SK-N-SH (cell line): ENCODE data around the gene ARHGAP42. TPM values are rescaled to one million over a fixed set of nuclear protein-coding genes. Genes with fewer than 3 reads are reported as not detected.

Experiments
- CTCF ChIA-PET: fragments of 300-600, 350-600 bp; formaldehyde crosslinking; extraction: SDS; loops from one replicate; lab custom pipeline; 2021; lab: Yijun Ruan, JAX
- POLR2A ChIA-PET: fragments of 350-600 bp; sonication (Branson Sonifier 250); formaldehyde crosslinking; extraction: SDS; loops from one replicate; lab custom pipeline; 2020; ENCODE audit warnings: antibody characterized with exemption, inconsistent platforms; lab: Yijun Ruan, JAX
- DNase-seq: peaks from one replicate; pipeline ENCODE4 v3.0.0; 2012
- H2AFZ ChIP-seq: fragments of 200-600 bp; sonication (generic); 2 replicates; pipeline ENCODE4 v1.8.1; 2016; ENCODE audit warnings: antibody characterized with exemption, mild to moderate bottlenecking, low read depth
- H3F3A ChIP-seq: fragments of 200-600 bp; sonication (generic); replicated peaks from 2 replicates; pipeline ENCODE3; 2016; ENCODE audit warnings: antibody characterized with exemption, mild to moderate bottlenecking; ENCODE audit not compliant: insufficient read depth
- H3K27ac ChIP-seq, 2 experiments: fragments of 200-500 bp in 1 of 2; fragments of 200-600 bp in 1 of 2; sonication (Bioruptor generic) in 1 of 2; sonication (generic), shearing (Covaris generic) in 1 of 2; 2 replicates each; pipeline versions ENCODE4 v1.5.1 to v1.6.1; 2014 to 2016; ENCODE audit warnings: low read depth in 2 of 2, inconsistent platforms in 1 of 2, low read length in 1 of 2, mild to moderate bottlenecking in 1 of 2, mixed read lengths in 1 of 2
- H3K27me3 ChIP-seq: fragments of 200-600 bp; sonication (generic), shearing (Covaris generic); 2 replicates; pipeline ENCODE4 v1.6.1; 2016; ENCODE audit warnings: mixed run types; ENCODE audit not compliant: insufficient read depth
- H3K36me3 ChIP-seq, 2 experiments: fragments of 200-500 bp in 1 of 2; fragments of 200-600 bp in 1 of 2; sonication (Bioruptor generic) in 1 of 2; sonication (generic) in 1 of 2; replicated peaks in 1 of 2; 2 replicates each; pipeline versions ENCODE3 to v1.5.1; 2014 to 2016; ENCODE audit warnings: low read length in 1 of 2, mild to moderate bottlenecking in 1 of 2; ENCODE audit not compliant: insufficient read depth in 2 of 2, control insufficient read depth in 1 of 2
- H3K4me1 ChIP-seq, 2 experiments: fragments of 200-500 bp in 1 of 2; fragments of 200-600 bp in 1 of 2; sonication (Bioruptor generic) in 1 of 2; sonication (generic), shearing (Covaris generic) in 1 of 2; 2 replicates each; pipeline versions ENCODE4 v1.5.1 to v1.6.1; 2014 to 2016; ENCODE audit warnings: low read depth in 1 of 2, low read length in 1 of 2, mixed run types in 1 of 2; ENCODE audit not compliant: insufficient read depth in 2 of 2, control insufficient read depth in 1 of 2
- H3K4me2 ChIP-seq: fragments of 200-600 bp; sonication (generic), shearing (Covaris generic); 2 replicates; pipeline ENCODE4 v1.6.1; 2017; ENCODE audit warnings: mixed run types
- H3K4me3 ChIP-seq, 2 experiments: fragments of 200-500 bp in 1 of 2; fragments of 200-600 bp in 1 of 2; sonication (Bioruptor generic) in 1 of 2; sonication (generic), shearing (Covaris generic) in 1 of 2; 2 replicates each; pipeline versions ENCODE4 v1.5.1 to v1.8.1; 2014 to 2016; ENCODE audit warnings: low read depth in 2 of 2, inconsistent platforms in 1 of 2, low read length in 1 of 2, mild to moderate bottlenecking in 1 of 2, mixed read lengths in 1 of 2, moderate library complexity in 1 of 2
- H3K79me2 ChIP-seq: fragments of 200-600 bp; sonication (generic); 2 replicates; pipeline ENCODE4 v1.8.1; 2017; ENCODE audit warnings: mild to moderate bottlenecking; ENCODE audit not compliant: insufficient read depth
- H3K9ac ChIP-seq: fragments of 200-600 bp; sonication (generic); 2 replicates; pipeline ENCODE4 v1.6.1; 2017; ENCODE audit warnings: mixed run types
- H3K9me2 ChIP-seq: fragments of 200-600 bp; sonication (generic); 2 replicates; pipeline ENCODE4 v1.6.1; 2017; ENCODE audit warnings: mixed run types
- H3K9me3 ChIP-seq: fragments of 200-600 bp; sonication (generic); 2 replicates; pipeline ENCODE4 v1.6.1; 2017; ENCODE audit warnings: mixed run types, mild to moderate bottlenecking, moderate library complexity
- H4K20me1 ChIP-seq: fragments of 200-600 bp; sonication (generic); 2 replicates; pipeline ENCODE4 v1.6.1; 2017; ENCODE audit warnings: mild to moderate bottlenecking, mixed run types; ENCODE audit not compliant: insufficient read depth
- CHD2 ChIP-seq: fragments of 150-350 bp; IDR thresholded peaks from 2 replicates; pipeline ENCODE4 v1.6.1; 2018; ENCODE audit warnings: low read length; ENCODE audit not compliant: partially characterized antibody
- ELF1 ChIP-seq: IDR thresholded peaks from 2 replicates; pipeline ENCODE4 v1.4.0; 2012
- EP300 ChIP-seq, 2 experiments: IDR thresholded peaks; 2 replicates each; pipeline versions ENCODE4 v1.4.0 to v1.6.1; 2012; ENCODE audit warnings: borderline replicate concordance in 1 of 2, low read depth in 1 of 2, low read length in 1 of 2
- EZH2phosphoT487 ChIP-seq: fragments of 200-600 bp; sonication (generic); IDR thresholded peaks from 2 replicates; pipeline ENCODE4 v1.6.1; 2017; ENCODE audit warnings: low read depth, mixed run types, mild to moderate bottlenecking, antibody characterized with exemption, moderate library complexity, borderline replicate concordance
- FOXJ3 ChIP-seq: sonication (generic); formaldehyde crosslinking; IDR thresholded peaks from 2 replicates; pipeline ENCODE4 v1.5.1; 2020; ENCODE audit warnings: mild to moderate bottlenecking, missing genetic modification reagents
- FOXM1 ChIP-seq: IDR thresholded peaks from 2 replicates; pipeline ENCODE4 v1.4.0; 2012; ENCODE audit warnings: low read depth, mild to moderate bottlenecking
- GABPA ChIP-seq: IDR thresholded peaks from 2 replicates; pipeline ENCODE4 v1.4.0; 2012; ENCODE audit warnings: low read depth, mild to moderate bottlenecking
- GATA2 ChIP-seq: sonication (generic); formaldehyde crosslinking; IDR thresholded peaks from 2 replicates; pipeline ENCODE4 v1.5.0; 2020; ENCODE audit warnings: mild to moderate bottlenecking, missing genetic modification reagents
- IRF3 ChIP-seq: fragments of 150-350 bp; IDR thresholded peaks from 2 replicates; pipeline ENCODE4 v1.6.1; 2016; ENCODE audit warnings: mild to moderate bottlenecking, low read depth, low read length
- MAX ChIP-seq: IDR thresholded peaks from 2 replicates; pipeline ENCODE4 v1.4.0; 2012; ENCODE audit warnings: low read depth
- MEF2A ChIP-seq: IDR thresholded peaks from 2 replicates; pipeline ENCODE4 v1.4.0; 2012; ENCODE audit warnings: low read depth, borderline replicate concordance
- NRF1 ChIP-seq: IDR thresholded peaks from 2 replicates; pipeline ENCODE4 v1.6.1; 2012; ENCODE audit warnings: low read depth, mild to moderate bottlenecking, low read length
- RCOR1 ChIP-seq: fragments of 150-350 bp; IDR thresholded peaks from 2 replicates; pipeline ENCODE4 v1.6.1; 2017; ENCODE audit warnings: antibody characterized with exemption, low read length
- USF1 ChIP-seq: IDR thresholded peaks from 2 replicates; pipeline ENCODE4 v1.4.0; 2012; ENCODE audit warnings: low read depth, borderline replicate concordance
- USF2 ChIP-seq: fragments of 150-350 bp; IDR thresholded peaks from 2 replicates; pipeline ENCODE4 v1.6.1; 2017; ENCODE audit warnings: antibody characterized with exemption, low read length, low read depth, borderline replicate concordance
- ZBTB33 ChIP-seq: IDR thresholded peaks from 2 replicates; pipeline ENCODE4 v1.4.0; 2012; ENCODE audit warnings: low read depth, borderline replicate concordance
- WGBS: methylation state at CpG from one replicate; pipeline ENCODE4 v1.1.6; 2017; ENCODE audit warnings: low lambda C conversion rate; 5-methylcytosine and 5-hydroxymethylcytosine counted together
- polyA plus RNA-seq, 3 experiments: library from polyadenylated mRNA; depleted of rRNA; stranded (reverse); fragments of >200 nt; gene quantifications; 2 replicates each; pipeline ENCODE4 v1.2.3, GENCODE V29; 2012

Gene ARHGAP42
- polyA plus RNA-seq, 1 of the 3 experiments (the other 2 are of a cell fraction) = 0.02 TPM

GRCh38 chr11:100957499-100957898 is 270.4 kb downstream of the ARHGAP42 start (continued):
- TF ChIP-seq ZBTB33 (no peak), NRF1 (no peak), CHD2 (no peak)

GRCh38 chr11:100961633-100962032 is 274.5 kb downstream of the ARHGAP42 start:
- Histone ChIP-seq H3K27me3 (no peaks in the 10 kb centered on the region), H3K36me3 (no peaks in the 10 kb centered on the region), H2AFZ (no peak overlapping the region), H3K9ac (no peak overlapping the region), H4K20me1 (no peaks in the 10 kb centered on the region), H3K9me2 (no peaks in the 10 kb centered on the region), H3K79me2 (no peaks in the 10 kb centered on the region), H3K4me2 (no peak overlapping the region), H3K4me1 (no peaks in the 10 kb centered on the region), H3K9me3 (no peaks in the 10 kb centered on the region), H3K4me3 (no peak overlapping the region), H3K27ac (no peak overlapping the region), H3F3A (no peaks in the 10 kb centered on the region)
- DNase-seq = no peak
- 9% methylated on average over 2 of the region's 2 CpGs for WGBS
- POLR2A ChIA-PET = no interaction called here
- CTCF ChIA-PET = no interaction called here
- no peak for TF ChIP-seq USF2
- TF ChIP-seq RCOR1 = no peak
- no peak for TF ChIP-seq EZH2phosphoT487
- TF ChIP-seq ELF1 = no peak
- no peak for TF ChIP-seq MEF2A
- no peak for TF ChIP-seq USF1
- no peak for TF ChIP-seq MAX
- no peak for TF ChIP-seq FOXJ3 (CRISPR knock-in tag)
- TF ChIP-seq IRF3 = no peak
- TF ChIP-seq FOXM1 = no peak
- no peak for TF ChIP-seq EP300 (IDR thresholded peaks at IDR 0.05; ENCODE audit: borderline replicate concordance in 1 of 2, low read depth in 1 of 2, low read length in 1 of 2)
- no peak for TF ChIP-seq GATA2 (CRISPR knock-in tag)
- TF ChIP-seq CHD2 = no peak
- no peak for TF ChIP-seq GABPA
